ENCODE data around the gene FAM184A. TPM values are rescaled to one million over a fixed set of nuclear protein-coding genes. Genes with fewer than 3 reads are reported as not detected.

The FAM184A gene
- total RNA-seq, 2 donors from 2014 or later = 205 to 216 TPM

GRCh38 chr6:119060255-119060907 lies 18.1 kb downstream of the FAM184A start:
- no peak for DNase-seq
- no peak overlapping the region for H3K27ac Mint-ChIP-seq
- no peak for TF ChIP-seq CTCF (conservative IDR thresholded peaks at IDR 0.05)

GRCh38 chr6:119055069-119055468 lies 23.4 kb downstream of the FAM184A start:
- H3K36me3 ChIP-seq (ENCODE audit: control insufficient read depth, insufficient read depth, low read length) = peaks cover 51% of the 10 kb centered on the region
- 100% methylated on average over 1 of the region's 1 CpG; no CpG with 5 or more reads in 1 of the 2 experiments for WGBS, 2 experiments (ENCODE audit: insufficient coverage in 1 of 2, insufficient read length in 1 of 2)
- H3K4me3 ChIP-seq (ENCODE audit: low read length) = peak overlapping the region; percentile 45
- no peak for DNase-seq
- no peak overlapping the region for H3K27ac ChIP-seq (ENCODE audit: low read depth, low read length)
- no peak for TF ChIP-seq CTCF (conservative IDR thresholded peaks at IDR 0.05)
- Mint-ChIP-seq H3K4me3 (no peak overlapping the region), H3K36me3 (ENCODE audit: low read depth) (peaks cover 49% of the 10 kb centered on the region), H3K4me1 (peaks cover 33% of the 10 kb centered on the region), H3K9me3 (peaks cover 9% of the 10 kb centered on the region), H3K27me3 (ENCODE audit: insufficient read depth) (no peaks in the 10 kb centered on the region), H3K27ac (no peak overlapping the region)
- peaks cover 22% of the 10 kb centered on the region for H3K9me3 ChIP-seq (ENCODE audit: control insufficient read depth, low read length)
- peaks cover 9% of the 10 kb centered on the region for H3K4me1 ChIP-seq (ENCODE audit: control insufficient read depth, insufficient read depth, low read length)
- no peak overlapping the region for H3K9ac ChIP-seq (ENCODE audit: extremely low read depth, low read length, poor library complexity, severe bottlenecking)
- no peaks in the 10 kb centered on the region for H3K27me3 ChIP-seq (ENCODE audit: control insufficient read depth, insufficient read depth, low read length, poor library complexity, severe bottlenecking)

More at GRCh38 chr6:119060255-119060907, 18.1 kb downstream of the FAM184A start:
- Mint-ChIP-seq H3K27me3 (ENCODE audit: insufficient read depth) (no peaks in the 10 kb centered on the region), H3K4me1 (peaks cover 23% of the 10 kb centered on the region), H3K9me3 (no peaks in the 10 kb centered on the region), H3K4me3 (no peak overlapping the region), H3K36me3 (ENCODE audit: low read depth) (peaks cover 32% of the 10 kb centered on the region)
- H3K27ac ChIP-seq (ENCODE audit: low read depth, low read length) = no peak overlapping the region
- no peaks in the 10 kb centered on the region for H3K27me3 ChIP-seq (ENCODE audit: control insufficient read depth, insufficient read depth, low read length, poor library complexity, severe bottlenecking)
- peaks cover 43% of the 10 kb centered on the region for H3K36me3 ChIP-seq (ENCODE audit: control insufficient read depth, insufficient read depth, low read length)
- no peak overlapping the region for H3K4me3 ChIP-seq (ENCODE audit: low read length)
- H3K4me1 ChIP-seq (ENCODE audit: control insufficient read depth, insufficient read depth, low read length) = peaks cover 11% of the 10 kb centered on the region
- 81 to 89% methylated on average over 1 to 4 of the region's 4 CpGs for WGBS, 2 experiments (ENCODE audit: insufficient coverage in 1 of 2, insufficient read length in 1 of 2)
- peaks cover 17% of the 10 kb centered on the region for H3K9me3 ChIP-seq (ENCODE audit: control insufficient read depth, low read length)
- H3K9ac ChIP-seq (ENCODE audit: extremely low read depth, low read length, poor library complexity, severe bottlenecking) = no peak overlapping the region

GRCh38 chr6:119052987-119053386 lies 25.5 kb downstream of the FAM184A start:
- no peak overlapping the region for H3K4me3 ChIP-seq (ENCODE audit: low read length)
- H3K27me3 ChIP-seq (ENCODE audit: control insufficient read depth, insufficient read depth, low read length, poor library complexity, severe bottlenecking) = no peaks in the 10 kb centered on the region
- H3K36me3 ChIP-seq (ENCODE audit: control insufficient read depth, insufficient read depth, low read length) = peaks cover 42% of the 10 kb centered on the region
- peaks cover 58% of the 10 kb centered on the region for H3K36me3 Mint-ChIP-seq (ENCODE audit: low read depth)
- peak overlapping the region; percentile 19 for H3K27ac Mint-ChIP-seq
- no peak for DNase-seq
- H3K4me1 Mint-ChIP-seq = peaks cover 27% of the 10 kb centered on the region
- H3K27me3 Mint-ChIP-seq (ENCODE audit: insufficient read depth) = no peaks in the 10 kb centered on the region
- 97 to 100% methylated on average over 1 of the region's 1 CpG for WGBS, 2 experiments (ENCODE audit: insufficient coverage in 1 of 2, insufficient read length in 1 of 2)
- peaks cover 22% of the 10 kb centered on the region for H3K9me3 ChIP-seq (ENCODE audit: control insufficient read depth, low read length)
- peaks cover 7% of the 10 kb centered on the region for H3K4me1 ChIP-seq (ENCODE audit: control insufficient read depth, insufficient read depth, low read length)
- TF ChIP-seq CTCF (conservative IDR thresholded peaks at IDR 0.05) = no peak
- H3K27ac ChIP-seq (ENCODE audit: low read depth, low read length) = no peak overlapping the region
- peaks cover 9% of the 10 kb centered on the region for H3K9me3 Mint-ChIP-seq
- H3K9ac ChIP-seq (ENCODE audit: extremely low read depth, low read length, poor library complexity, severe bottlenecking) = no peak overlapping the region
- H3K4me3 Mint-ChIP-seq = no peak overlapping the region

All from endodermal cell (in vitro differentiated cells).